ENCODE data around the gene CYP4A22. TPM values are rescaled to one million over a fixed set of nuclear protein-coding genes. Genes with fewer than 3 reads are reported as not detected.

Gene CYP4A22
- total and polyA plus RNA-seq, 9 of the 15 experiments (the other 6 are each of a cell fraction or from before 2014, with no cell fraction given) = 0.07 TPM; not detected in 8

DNA sequence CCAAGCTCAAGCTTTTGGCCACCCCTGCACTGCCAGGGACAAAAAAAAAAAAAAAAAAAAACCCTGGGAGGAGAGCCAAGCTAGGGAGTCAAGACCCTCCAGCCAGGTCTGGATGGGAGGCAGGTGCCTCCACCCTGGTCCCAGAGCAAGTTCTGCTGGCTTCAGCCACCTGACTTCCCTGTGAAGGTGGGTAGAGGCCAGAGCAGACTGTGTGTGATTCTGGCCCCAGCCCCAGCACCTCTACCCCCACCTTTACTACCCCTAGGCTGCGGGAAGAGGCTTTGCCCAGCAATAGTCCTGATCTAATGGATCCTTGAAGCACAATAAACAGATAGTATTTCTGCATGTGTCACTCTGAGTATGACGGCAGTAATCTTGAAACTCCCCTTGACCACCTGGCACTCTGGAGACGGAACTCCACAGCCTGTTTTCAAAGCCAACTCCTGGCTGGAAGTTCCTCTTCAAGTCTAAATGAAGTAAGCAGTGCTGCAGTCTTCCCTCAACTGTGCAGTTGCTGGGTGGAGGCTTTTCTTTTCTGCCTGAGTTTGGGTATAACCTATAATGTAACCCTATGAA, 42.8 kb downstream of the CYP4A22 start (continued):
- TF ChIP-seq KDM4B (IDR thresholded peaks at IDR 0.05; ENCODE audit: borderline replicate concordance in 2 of 2, low read depth in 1 of 2) (no peak), ZNF551 (CRISPR knock-in tag; IDR thresholded peaks at IDR 0.05) (no peak), ATF7 (IDR thresholded peaks at IDR 0.05) (0 out of 2 replicates have a peak, but pooled peaks have one; percentile 14), SMARCB1 (IDR thresholded peaks at IDR 0.05; ENCODE audit: insufficient read length, low read depth) (no peak), GTF2B (IDR thresholded peaks at IDR 0.05; ENCODE audit: extremely low read depth, insufficient read length) (no peak), FOXO4 (CRISPR knock-in tag; IDR thresholded peaks at IDR 0.05) (no peak), SOX6 (IDR thresholded peaks at IDR 0.05) (peak; percentile 48), VEZF1 (CRISPR knock-in tag; IDR thresholded peaks at IDR 0.05) (peak; percentile 38; the same call in 1 of the 2 replicates), NFE2 (IDR thresholded peaks at IDR 0.05; ENCODE audit: low read depth) (peak; percentile 56), SAFB2 (IDR thresholded peaks at IDR 0.05; ENCODE audit: borderline replicate concordance, low read depth, low read length, severe bottlenecking) (no peak), ZBED1 (IDR thresholded peaks at IDR 0.05) (no peak), ZNF830 (CRISPR knock-in tag; IDR thresholded peaks at IDR 0.05) (no peak), SNRNP70 (optimal IDR thresholded peaks at IDR 0.05; ENCODE audit: low read depth, low read length) (peak; percentile 39), SNIP1 (IDR thresholded peaks at IDR 0.05; ENCODE audit: low read depth) (no peak), CREM (IDR thresholded peaks at IDR 0.05; ENCODE audit: low read depth) (0 out of 2 replicates have a peak, but pooled peaks have one; percentile 19), BRD9 (IDR thresholded peaks at IDR 0.05; ENCODE audit: low read depth, partially characterized antibody) (no peak), ZNF764 (CRISPR knock-in tag; IDR thresholded peaks at IDR 0.05; ENCODE audit: low read depth) (no peak), PURB (CRISPR knock-in tag; IDR thresholded peaks at IDR 0.05; ENCODE audit: low read depth) (no peak), PHTF2 (CRISPR knock-in tag; IDR thresholded peaks at IDR 0.05) (no peak), EP300 (IDR thresholded peaks at IDR 0.05; ENCODE audit: low read length) (peak; percentile 23; the same call in 1 of the 2 replicates), MCM2 (IDR thresholded peaks at IDR 0.05; ENCODE audit: low read depth) (no peak)
- TF ChIP-seq, protein P1, sequence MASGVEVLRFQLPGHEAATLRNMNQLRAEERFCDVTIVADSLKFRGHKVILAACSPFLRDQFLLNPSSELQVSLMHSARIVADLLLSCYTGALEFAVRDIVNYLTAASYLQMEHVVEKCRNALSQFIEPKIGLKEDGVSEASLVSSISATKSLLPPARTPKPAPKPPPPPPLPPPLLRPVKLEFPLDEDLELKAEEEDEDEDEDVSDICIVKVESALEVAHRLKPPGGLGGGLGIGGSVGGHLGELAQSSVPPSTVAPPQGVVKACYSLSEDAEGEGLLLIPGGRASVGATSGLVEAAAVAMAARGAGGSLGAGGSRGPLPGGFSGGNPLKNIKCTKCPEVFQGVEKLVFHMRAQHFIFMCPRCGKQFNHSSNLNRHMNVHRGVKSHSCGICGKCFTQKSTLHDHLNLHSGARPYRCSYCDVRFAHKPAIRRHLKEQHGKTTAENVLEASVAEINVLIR (CRISPR knock-in tag; IDR thresholded peaks at IDR 0.05) = no peak
- TF ChIP-seq, protein P2, sequence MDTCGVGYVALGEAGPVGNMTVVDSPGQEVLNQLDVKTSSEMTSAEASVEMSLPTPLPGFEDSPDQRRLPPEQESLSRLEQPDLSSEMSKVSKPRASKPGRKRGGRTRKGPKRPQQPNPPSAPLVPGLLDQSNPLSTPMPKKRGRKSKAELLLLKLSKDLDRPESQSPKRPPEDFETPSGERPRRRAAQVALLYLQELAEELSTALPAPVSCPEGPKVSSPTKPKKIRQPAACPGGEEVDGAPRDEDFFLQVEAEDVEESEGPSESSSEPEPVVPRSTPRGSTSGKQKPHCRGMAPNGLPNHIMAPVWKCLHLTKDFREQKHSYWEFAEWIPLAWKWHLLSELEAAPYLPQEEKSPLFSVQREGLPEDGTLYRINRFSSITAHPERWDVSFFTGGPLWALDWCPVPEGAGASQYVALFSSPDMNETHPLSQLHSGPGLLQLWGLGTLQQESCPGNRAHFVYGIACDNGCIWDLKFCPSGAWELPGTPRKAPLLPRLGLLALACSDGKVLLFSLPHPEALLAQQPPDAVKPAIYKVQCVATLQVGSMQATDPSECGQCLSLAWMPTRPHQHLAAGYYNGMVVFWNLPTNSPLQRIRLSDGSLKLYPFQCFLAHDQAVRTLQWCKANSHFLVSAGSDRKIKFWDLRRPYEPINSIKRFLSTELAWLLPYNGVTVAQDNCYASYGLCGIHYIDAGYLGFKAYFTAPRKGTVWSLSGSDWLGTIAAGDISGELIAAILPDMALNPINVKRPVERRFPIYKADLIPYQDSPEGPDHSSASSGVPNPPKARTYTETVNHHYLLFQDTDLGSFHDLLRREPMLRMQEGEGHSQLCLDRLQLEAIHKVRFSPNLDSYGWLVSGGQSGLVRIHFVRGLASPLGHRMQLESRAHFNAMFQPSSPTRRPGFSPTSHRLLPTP (IDR thresholded peaks at IDR 0.05; ENCODE audit: borderline replicate concordance, extremely low read depth, insufficient read length) = no peak

Measured in K562 (cell line).